Measurements from ENCODE around the gene CYB5D1. TPM values are rescaled to one million over a fixed set of nuclear protein-coding genes. Genes with fewer than 3 reads are reported as not detected.
A peak's percentile ranks its signal among the peaks of the same experiment; 100 is the strongest.

Gene CYB5D1
- polyA plus RNA-seq, 1 donor from 2014 or later: 30.4 TPM

- Histone ChIP-seq H3K9me2 (ENCODE audit: insufficient read depth, low read length) (no peaks in the 10 kb centered on the region), H2AFZ (ENCODE audit: low read depth, low read length) (peak overlapping the region; percentile 27), H3K9ac (ENCODE audit: low read length) (peak overlapping the region; percentile 98), H3F3A (ENCODE audit: insufficient read depth, low read length, poor library complexity, severe bottlenecking) (peaks cover 11% of the 10 kb centered on the region), H3K36me3 (ENCODE audit: insufficient read depth, low read length) (no peaks in the 10 kb centered on the region), H3K27ac (ENCODE audit: low read length) (peak overlapping the region; percentile 98), H3K79me2 (replicated peaks; ENCODE audit: insufficient read depth, low read length) (peaks cover 29% of the 10 kb centered on the region), H3K4me3 (ENCODE audit: low read length) (peak overlapping the region; percentile 82), H3K4me2 (ENCODE audit: low read length) (peak overlapping the region; percentile 77), H4K20me1 (ENCODE audit: insufficient read depth) (peaks cover 5% of the 10 kb centered on the region), H3K27me3 (ENCODE audit: insufficient read depth, low read depth, low read length) (no peaks in the 10 kb centered on the region), H3K9me3 (ENCODE audit: low read length) (no peaks in the 10 kb centered on the region)
- TF ChIP-seq REST (IDR thresholded peaks at IDR 0.05; ENCODE audit: borderline replicate concordance) (no peak), MXI1 (conservative IDR thresholded peaks at IDR 0.05; ENCODE audit: poor library complexity, severe bottlenecking) (peak; percentile 87), SMC3 (conservative IDR thresholded peaks at IDR 0.05; ENCODE audit: poor library complexity) (peak; percentile 94), RAD21 (conservative IDR thresholded peaks at IDR 0.05) (peak; percentile 89), CTCF (IDR thresholded peaks at IDR 0.05; ENCODE audit: poor library complexity, severe bottlenecking) (peak; percentile 97), EZH2 (IDR thresholded peaks at IDR 0.05; ENCODE audit: borderline replicate concordance, insufficient read depth, low read length, poor library complexity, severe bottlenecking) (no peak), TAF1 (IDR thresholded peaks at IDR 0.05; ENCODE audit: low read depth) (no peak), EP300 (conservative IDR thresholded peaks at IDR 0.05; ENCODE audit: poor library complexity, severe bottlenecking) (peak; percentile 68), POLR2AphosphoS5 (IDR thresholded peaks at IDR 0.05) (peak; percentile 48)
Measured at GRCh38 chr17:7834957-7835813, 22.6 kb upstream of the CYB5D1 start.

- H3K9me3 ChIP-seq (ENCODE audit: low read length): no peaks in the 10 kb centered on the region
- H3K4me2 ChIP-seq (ENCODE audit: low read length): peak overlapping the region; percentile 100
- H3K36me3 ChIP-seq (ENCODE audit: insufficient read depth, low read length): no peaks in the 10 kb centered on the region
- H3K27ac ChIP-seq (ENCODE audit: low read length): peak overlapping the region; percentile 96
- TF ChIP-seq EP300 (conservative IDR thresholded peaks at IDR 0.05; ENCODE audit: poor library complexity, severe bottlenecking) (no peak), POLR2AphosphoS5 (IDR thresholded peaks at IDR 0.05) (peak; percentile 80), REST (IDR thresholded peaks at IDR 0.05; ENCODE audit: borderline replicate concordance) (peak; percentile 65), TAF1 (IDR thresholded peaks at IDR 0.05; ENCODE audit: low read depth) (peak; percentile 86)
- no peaks in the 10 kb centered on the region for H3K9me2 ChIP-seq (ENCODE audit: insufficient read depth, low read length)
- peaks cover 37% of the 10 kb centered on the region for H3K79me2 ChIP-seq (replicated peaks; ENCODE audit: insufficient read depth, low read length)
- H2AFZ ChIP-seq (ENCODE audit: low read depth, low read length): no peak overlapping the region
- H3F3A ChIP-seq (ENCODE audit: insufficient read depth, low read length, poor library complexity, severe bottlenecking): peaks cover 15% of the 10 kb centered on the region
- H3K9ac ChIP-seq (ENCODE audit: low read length): peak overlapping the region; percentile 98
- H3K27me3 ChIP-seq (ENCODE audit: insufficient read depth, low read depth, low read length): no peaks in the 10 kb centered on the region
- peaks cover 5% of the 10 kb centered on the region for H4K20me1 ChIP-seq (ENCODE audit: insufficient read depth)
- H3K4me3 ChIP-seq (ENCODE audit: low read length): peak overlapping the region; percentile 82
Measured at GRCh38 chr17:7835814-7836595, 21.8 kb upstream of the CYB5D1 start.

All from neural cell (in vitro differentiated cells).